Hematopoietic multipotent progenitor cell treated with erythropoietin and hydrocortisone succinate and interleukin-3 and kit ligand, for 15 days (in vitro differentiated cells): ENCODE results near the gene TRABD.
A peak's percentile ranks its signal among the peaks of the same experiment; 100 is the strongest.
"Not testable (repeated sequence)": the region's sequence is repeated elsewhere in the genome, so short reads cannot be mapped to it uniquely, and the experiment has no call there.

ENCODE experiments used
- DNase-seq: peaks from one replicate; pipeline ENCODE4 v3.0.0-alpha.2; 2015; ENCODE audit warnings: low spot score

The TRABD gene

GRCh38 chr22:50185375-50186087 is at the start of gene TRABD:
Gene TRABD, plus strand, starts transcription at chr22:50185913. Its CDS starts 7,148 bp downstream, at chr22:50193061.
- peak; percentile 85 for DNase-seq

- no peak for DNase-seq
These were observed 49.1 kb upstream of the TRABD start for GRCh38 chr22:50136581-50137015.

- DNase-seq: not testable (repeated sequence)
These were observed 48.4 kb upstream of the TRABD start for GRCh38 chr22:50137277-50137676.

- no peak for DNase-seq
These were observed 47.7 kb upstream of the TRABD start for GRCh38 chr22:50138041-50138440.

- DNase-seq: no peak
These were observed 46.7 kb upstream of the TRABD start for GRCh38 chr22:50138988-50139387.

- DNase-seq: no peak
These were observed 45.8 kb upstream of the TRABD start for GRCh38 chr22:50139843-50140415.

- no peak for DNase-seq
These were observed 45.1 kb upstream of the TRABD start for GRCh38 chr22:50140615-50141014.

GRCh38 chr22:50141462-50141861 is 44.3 kb upstream of the TRABD start:
- no peak for DNase-seq

GRCh38 chr22:50141891-50142363 is 43.8 kb upstream of the TRABD start:
- no peak for DNase-seq

GRCh38 chr22:50143096-50143495 is 42.6 kb upstream of the TRABD start:
- no peak for DNase-seq

GRCh38 chr22:50144005-50144614 is 41.6 kb upstream of the TRABD start:
- DNase-seq: no peak

- DNase-seq: no peak
These were observed 39.8 kb upstream of the TRABD start for GRCh38 chr22:50145721-50146438.

GRCh38 chr22:50146439-50147238 is 39.1 kb upstream of the TRABD start:
- no peak for DNase-seq

- DNase-seq: not testable (repeated sequence)
These were observed 38.2 kb upstream of the TRABD start for GRCh38 chr22:50147258-50148165.

- DNase-seq: no peak
These were observed 37.6 kb upstream of the TRABD start for GRCh38 chr22:50148166-50148500.

- peak; percentile 57 for DNase-seq
These were observed 36.6 kb upstream of the TRABD start for GRCh38 chr22:50148991-50149721.

- DNase-seq: no peak
These were observed 35.3 kb upstream of the TRABD start for GRCh38 chr22:50150161-50151129.

- no peak for DNase-seq
These were observed 33.9 kb upstream of the TRABD start for GRCh38 chr22:50151571-50152537.
